GM12875 (cell line): ENCODE data around the gene ANKS1B.
"Not testable (repeated sequence)": the region's sequence is repeated elsewhere in the genome, so short reads cannot be mapped to it uniquely, and the experiment has no call there.

Experiments
- H3K4me3 ChIP-seq: one replicate; pipeline ENCODE4 v1.5.1; 2011; ENCODE audit warnings: low read depth, low read length, control low read depth
- TF ChIP-seq, protein P1 (sequence below): IDR thresholded peaks from 2 replicates; pipeline ENCODE4 v1.5.1; 2011; ENCODE audit warnings: low read depth, mild to moderate bottlenecking, control low read depth, inconsistent platforms, low read length, moderate library complexity, borderline replicate concordance; ENCODE audit not compliant: insufficient read depth

ANKS1B gene

DNA sequence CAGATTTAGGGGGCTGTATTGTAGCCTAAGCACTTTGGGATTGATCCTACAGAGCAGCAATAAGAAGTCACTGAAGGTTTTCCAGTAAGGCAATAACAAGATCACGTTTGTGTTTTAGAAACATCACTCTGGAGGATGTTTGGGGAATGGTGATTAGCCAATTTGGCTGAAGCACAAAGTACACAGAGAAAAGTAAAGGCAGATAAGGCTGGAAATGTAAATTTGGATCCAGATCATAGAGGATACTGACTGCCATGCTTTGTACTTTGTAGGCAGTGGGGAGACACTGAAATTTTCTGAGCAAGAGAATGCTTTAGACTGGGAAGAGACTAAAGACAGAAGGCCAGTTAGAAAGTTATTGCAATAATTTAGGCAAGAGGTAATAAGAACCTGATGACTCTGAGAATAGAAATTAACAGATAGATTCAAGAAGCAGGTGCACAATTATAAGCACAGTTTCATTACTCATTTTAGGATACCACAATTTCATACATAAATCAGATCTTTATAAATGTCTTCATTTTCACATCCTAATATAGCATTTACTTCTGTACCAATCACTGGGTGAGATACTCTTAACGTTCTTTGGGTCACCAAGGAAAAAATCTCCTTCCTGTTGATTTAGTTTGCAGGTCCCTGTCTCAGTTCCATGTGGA, 651.7 kb downstream of the ANKS1B start:
- H3K4me3 ChIP-seq, result no peak overlapping the region

DNA sequence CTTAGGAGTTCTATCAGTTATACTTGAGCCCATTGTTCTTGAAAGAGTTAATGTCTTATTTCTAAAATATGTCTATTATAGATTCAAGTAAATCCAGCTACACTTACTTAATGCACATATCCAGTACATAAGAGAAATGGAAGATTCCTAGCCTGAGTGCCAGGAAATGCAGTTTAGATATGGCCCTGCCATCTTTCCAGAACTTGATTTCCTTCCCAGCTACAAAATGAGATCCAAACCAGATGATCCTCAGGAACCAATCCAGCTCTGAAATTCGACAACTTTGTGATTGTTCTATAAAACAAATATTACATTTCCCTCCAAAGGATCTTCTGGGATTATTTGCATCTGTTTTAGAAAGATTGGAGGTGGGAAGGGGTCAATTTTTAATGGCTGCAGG, 654.5 kb downstream of the ANKS1B start:
- no peak overlapping the region for H3K4me3 ChIP-seq
- TF ChIP-seq, protein P1, sequence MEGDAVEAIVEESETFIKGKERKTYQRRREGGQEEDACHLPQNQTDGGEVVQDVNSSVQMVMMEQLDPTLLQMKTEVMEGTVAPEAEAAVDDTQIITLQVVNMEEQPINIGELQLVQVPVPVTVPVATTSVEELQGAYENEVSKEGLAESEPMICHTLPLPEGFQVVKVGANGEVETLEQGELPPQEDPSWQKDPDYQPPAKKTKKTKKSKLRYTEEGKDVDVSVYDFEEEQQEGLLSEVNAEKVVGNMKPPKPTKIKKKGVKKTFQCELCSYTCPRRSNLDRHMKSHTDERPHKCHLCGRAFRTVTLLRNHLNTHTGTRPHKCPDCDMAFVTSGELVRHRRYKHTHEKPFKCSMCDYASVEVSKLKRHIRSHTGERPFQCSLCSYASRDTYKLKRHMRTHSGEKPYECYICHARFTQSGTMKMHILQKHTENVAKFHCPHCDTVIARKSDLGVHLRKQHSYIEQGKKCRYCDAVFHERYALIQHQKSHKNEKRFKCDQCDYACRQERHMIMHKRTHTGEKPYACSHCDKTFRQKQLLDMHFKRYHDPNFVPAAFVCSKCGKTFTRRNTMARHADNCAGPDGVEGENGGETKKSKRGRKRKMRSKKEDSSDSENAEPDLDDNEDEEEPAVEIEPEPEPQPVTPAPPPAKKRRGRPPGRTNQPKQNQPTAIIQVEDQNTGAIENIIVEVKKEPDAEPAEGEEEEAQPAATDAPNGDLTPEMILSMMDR, result no peak

More for the DNA sequence above, 651.7 kb downstream of the ANKS1B start:
- TF ChIP-seq, protein P1, result no peak

DNA sequence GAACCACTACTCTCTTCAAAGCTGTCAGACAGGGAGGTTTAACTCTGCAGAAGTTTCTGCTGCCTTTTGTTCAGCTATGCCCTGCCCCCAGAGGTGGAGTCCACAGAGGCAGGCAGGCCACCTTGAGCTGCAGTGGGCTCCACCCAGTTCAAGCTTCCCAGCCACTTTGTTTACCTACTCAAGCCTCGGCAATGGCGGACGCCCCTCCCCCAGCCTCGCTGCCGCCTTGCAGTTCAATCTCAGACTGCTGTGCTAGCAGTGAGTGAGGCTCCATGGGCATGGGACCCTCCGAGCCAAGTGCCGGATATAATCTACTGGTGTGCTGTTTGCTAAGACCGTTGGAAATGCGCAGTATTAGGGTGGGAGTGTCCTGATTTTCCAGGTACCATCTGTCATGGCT, 663.5 kb downstream of the ANKS1B start:
- not testable (repeated sequence) for H3K4me3 ChIP-seq

DNA sequence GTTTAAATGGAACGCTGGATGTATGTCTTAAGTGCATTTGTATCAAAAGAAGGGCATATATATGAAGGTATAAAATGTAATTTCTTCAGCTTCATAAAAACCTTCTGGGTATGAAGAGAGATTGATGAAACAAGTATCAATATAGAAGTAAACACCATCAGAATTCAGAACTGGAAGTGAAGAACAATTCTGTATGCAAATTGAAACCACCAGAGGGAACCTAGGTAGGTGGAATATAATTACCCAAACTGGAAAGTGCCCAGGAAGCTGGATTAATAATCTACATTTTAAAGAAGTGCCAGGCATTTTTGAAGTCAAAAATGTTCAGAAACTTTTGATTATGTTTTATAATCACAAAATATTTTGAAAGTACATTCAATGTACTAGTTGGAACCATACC, 673.4 kb downstream of the ANKS1B start:
- no peak overlapping the region for H3K4me3 ChIP-seq
- TF ChIP-seq, protein P1, result no peak

DNA sequence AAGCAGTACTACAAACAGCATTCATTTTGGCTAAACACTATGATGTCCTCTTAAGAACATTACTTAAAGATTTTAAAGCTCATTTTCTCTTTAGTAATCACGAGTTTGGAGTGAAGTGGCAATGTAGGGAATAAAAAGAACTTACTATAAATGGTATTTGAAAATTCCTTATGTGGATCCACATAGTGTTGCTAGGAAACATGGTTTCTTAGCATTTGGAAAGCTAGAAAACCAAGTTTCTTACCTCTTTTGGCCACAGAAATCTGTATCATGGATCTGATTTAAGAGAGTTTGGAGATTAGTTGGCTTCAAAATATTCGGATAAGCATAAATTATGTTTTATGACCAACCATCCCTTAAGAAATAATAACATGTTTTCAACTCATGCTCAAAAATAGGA, 674.9 kb downstream of the ANKS1B start:
- TF ChIP-seq, protein P1, result no peak
- H3K4me3 ChIP-seq, result no peak overlapping the region

DNA sequence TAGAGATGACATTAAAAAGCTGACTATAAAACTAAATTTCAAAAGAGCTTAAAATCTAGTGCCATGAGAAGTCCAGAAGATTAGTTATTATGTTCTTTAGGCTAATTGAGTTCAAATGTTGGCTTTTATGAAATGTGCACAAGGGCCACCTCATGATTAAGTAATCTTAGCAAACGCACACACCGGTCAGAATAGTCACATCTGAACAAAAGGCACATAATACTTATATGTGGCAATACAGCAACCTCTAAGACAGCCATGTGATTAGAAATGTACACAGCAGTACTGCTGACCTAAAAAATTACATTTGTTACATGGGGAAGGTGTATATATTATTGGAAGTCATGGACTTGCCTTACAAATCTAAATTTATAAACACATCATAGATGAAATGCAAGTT, 681.9 kb downstream of the ANKS1B start:
- TF ChIP-seq, protein P1, result no peak
- no peak overlapping the region for H3K4me3 ChIP-seq

DNA sequence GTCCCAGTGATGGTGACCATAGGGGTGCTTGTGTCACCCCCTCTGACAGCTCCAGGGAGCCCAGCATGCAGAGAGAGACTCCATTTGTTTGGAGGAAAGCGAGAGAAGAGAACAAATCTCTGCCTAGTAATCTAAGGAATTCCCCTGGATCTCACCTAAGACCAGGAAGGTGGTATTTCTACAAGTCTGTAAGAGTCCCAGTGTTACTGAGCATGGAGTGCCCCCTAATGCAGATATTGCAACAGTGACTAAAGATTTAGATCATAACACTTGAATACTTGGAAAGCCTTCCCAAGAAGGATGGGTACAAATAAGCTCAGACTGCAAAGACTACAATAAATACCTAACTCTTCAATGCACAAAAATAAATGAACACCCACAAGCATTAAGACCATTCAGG, 697.6 kb downstream of the ANKS1B start:
- TF ChIP-seq, protein P1, result no peak
- H3K4me3 ChIP-seq, result no peak overlapping the region
